NCI-H1694 (cell line): ENCODE data around the gene ANKRD61.
"Not testable (repeated sequence)": the region's sequence is repeated elsewhere in the genome, so short reads cannot be mapped to it uniquely, and the experiment has no call there.

Source experiments
- DNase-seq: peaks from one replicate; lab custom pipeline; 2025; lab: John Stamatoyannopoulos, UW

ANKRD61 gene

GRCh38 chr7:6030988-6031387 is at the start of gene ANKRD61:
TSS of gene ANKRD61 (plus strand) at chr7:6031376. CDS start at chr7:6031376, 0 bp downstream.
- no peak for DNase-seq

GRCh38 chr7:5987061-5987460 is 44.1 kb upstream of the ANKRD61 start:
- DNase-seq = not testable (repeated sequence)

GRCh38 chr7:5997210-5997808 is 33.9 kb upstream of the ANKRD61 start:
- DNase-seq = peak; percentile 63

- no peak for DNase-seq
Measured at GRCh38 chr7:6007386-6007785, 23.8 kb upstream of the ANKRD61 start.

- not testable (repeated sequence) for DNase-seq
Measured at GRCh38 chr7:6007835-6008590, 23.2 kb upstream of the ANKRD61 start.

GRCh38 chr7:6008668-6009611 is 22.2 kb upstream of the ANKRD61 start, which contains the start of the genes AIMP2 and PMS2:
TSS of gene AIMP2 (plus strand) at chr7:6009272. CDS start at chr7:6009364, 92 bp downstream.
TSS of gene PMS2 (minus strand) at chr7:6009049. CDS start at chr7:6009019, 30 bp downstream.
- DNase-seq = peak; percentile 97

- DNase-seq = not testable (repeated sequence)
Measured at GRCh38 chr7:6010370-6010769, 20.8 kb upstream of the ANKRD61 start.

GRCh38 chr7:6011541-6011940 is 19.6 kb upstream of the ANKRD61 start:
- DNase-seq = no peak

- DNase-seq = no peak
Measured at GRCh38 chr7:6012355-6013104, 18.6 kb upstream of the ANKRD61 start.

- no peak for DNase-seq
Measured at GRCh38 chr7:6015917-6016652, 15.1 kb upstream of the ANKRD61 start.

- no peak for DNase-seq
Measured at GRCh38 chr7:6016653-6016966, 14.6 kb upstream of the ANKRD61 start.

GRCh38 chr7:6020371-6021286 is 10.5 kb upstream of the ANKRD61 start:
- no peak for DNase-seq

GRCh38 chr7:6022707-6023106 is 8.5 kb upstream of the ANKRD61 start:
- no peak for DNase-seq

- no peak for DNase-seq
Measured at GRCh38 chr7:6023974-6024435, 7.2 kb upstream of the ANKRD61 start.

- DNase-seq = peak; percentile 18
Measured at GRCh38 chr7:6026011-6026819, 5.0 kb upstream of the ANKRD61 start.

- no peak for DNase-seq
Measured at GRCh38 chr7:6026820-6027311, 4.3 kb upstream of the ANKRD61 start.

- no peak for DNase-seq
Measured at GRCh38 chr7:6027806-6028365, 3.3 kb upstream of the ANKRD61 start.

- DNase-seq = no peak
Measured at GRCh38 chr7:6028563-6028962, 2.6 kb upstream of the ANKRD61 start.
